SK-MEL-5 (cell line): ENCODE results near the gene CBLN3. TPM values are rescaled to one million over a fixed set of nuclear protein-coding genes. Genes with fewer than 3 reads are reported as not detected.

Experiments
- DNase-seq: peaks from one replicate; pipeline ENCODE4 v3.0.0-alpha.2; 2016; ENCODE audit warnings: low read depth, low spot score
- in situ Hi-C: cut with HindIII; loops from 2 replicates; pipeline ENCODE4 v1.10.0; 2016; ENCODE audit warnings: low sequenced_read_pairs, high pct_unique_total_duplicates, low pct_unique_long_range_greater_than_20kb
- total RNA-seq: library from RNA; depleted of rRNA; stranded (reverse); fragments of >200 nt; shearing (Covaris generic); gene quantifications from 2 replicates; pipeline ENCODE4 v1.2.3, GENCODE V29; 2014

The CBLN3 gene
- total RNA-seq, 1 experiment from 2014 or later, result 0.24 TPM

GRCh38 chr14:24430682-24431568, 1.5 kb upstream of the CBLN3 start:
- in situ Hi-C loops, result no loop called here
- no peak for DNase-seq

- in situ Hi-C loops, result no loop called here
- peak; percentile 57 for DNase-seq
Measured at GRCh38 chr14:24430143-24430681, 744 bp upstream of the CBLN3 start.

DNA sequence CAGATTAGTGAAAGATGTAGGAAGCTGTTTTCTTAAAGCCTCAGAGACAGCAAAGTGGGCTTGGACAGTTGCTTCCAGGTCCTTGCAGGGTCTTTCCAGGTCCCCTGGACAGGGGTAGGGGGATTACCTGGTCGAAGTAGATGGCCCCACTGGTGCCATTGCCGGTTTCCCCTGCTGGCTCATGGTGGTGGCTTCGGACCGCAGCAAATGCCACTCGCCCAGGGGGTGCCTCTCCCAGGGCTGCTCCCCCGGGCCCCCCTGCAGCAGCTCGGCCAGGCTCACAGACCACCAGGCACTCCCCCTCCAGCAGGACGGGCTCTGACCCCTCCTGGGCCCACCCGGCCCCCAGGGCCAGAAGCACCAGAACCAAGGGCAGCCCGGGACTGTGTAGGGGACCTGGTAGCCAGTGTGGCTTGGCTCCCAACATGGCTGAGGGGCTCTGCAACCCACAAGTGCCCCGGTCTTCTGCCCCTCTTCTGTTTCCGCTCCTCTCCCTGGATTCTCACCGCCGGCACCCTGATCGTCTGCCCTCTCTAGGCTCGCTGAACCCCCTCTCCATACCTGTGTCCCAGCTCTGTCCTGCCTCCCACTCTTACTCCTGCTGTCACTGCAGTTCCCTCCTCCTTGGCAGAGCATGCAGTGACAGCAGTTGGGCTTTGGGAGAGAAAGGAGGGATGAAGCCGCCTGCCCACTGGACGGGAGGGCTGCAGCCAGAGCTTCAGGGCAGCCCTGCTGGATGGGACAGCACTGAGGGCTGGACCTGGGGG, 657 bp downstream of the CBLN3 start:
- no peak for DNase-seq
- in situ Hi-C loops, result loop anchor here (10.0 kb wide), 1 partner anchor 94 kb away; the partner anchor contains the start of genes ADCY4 and RIPK3

DNA sequence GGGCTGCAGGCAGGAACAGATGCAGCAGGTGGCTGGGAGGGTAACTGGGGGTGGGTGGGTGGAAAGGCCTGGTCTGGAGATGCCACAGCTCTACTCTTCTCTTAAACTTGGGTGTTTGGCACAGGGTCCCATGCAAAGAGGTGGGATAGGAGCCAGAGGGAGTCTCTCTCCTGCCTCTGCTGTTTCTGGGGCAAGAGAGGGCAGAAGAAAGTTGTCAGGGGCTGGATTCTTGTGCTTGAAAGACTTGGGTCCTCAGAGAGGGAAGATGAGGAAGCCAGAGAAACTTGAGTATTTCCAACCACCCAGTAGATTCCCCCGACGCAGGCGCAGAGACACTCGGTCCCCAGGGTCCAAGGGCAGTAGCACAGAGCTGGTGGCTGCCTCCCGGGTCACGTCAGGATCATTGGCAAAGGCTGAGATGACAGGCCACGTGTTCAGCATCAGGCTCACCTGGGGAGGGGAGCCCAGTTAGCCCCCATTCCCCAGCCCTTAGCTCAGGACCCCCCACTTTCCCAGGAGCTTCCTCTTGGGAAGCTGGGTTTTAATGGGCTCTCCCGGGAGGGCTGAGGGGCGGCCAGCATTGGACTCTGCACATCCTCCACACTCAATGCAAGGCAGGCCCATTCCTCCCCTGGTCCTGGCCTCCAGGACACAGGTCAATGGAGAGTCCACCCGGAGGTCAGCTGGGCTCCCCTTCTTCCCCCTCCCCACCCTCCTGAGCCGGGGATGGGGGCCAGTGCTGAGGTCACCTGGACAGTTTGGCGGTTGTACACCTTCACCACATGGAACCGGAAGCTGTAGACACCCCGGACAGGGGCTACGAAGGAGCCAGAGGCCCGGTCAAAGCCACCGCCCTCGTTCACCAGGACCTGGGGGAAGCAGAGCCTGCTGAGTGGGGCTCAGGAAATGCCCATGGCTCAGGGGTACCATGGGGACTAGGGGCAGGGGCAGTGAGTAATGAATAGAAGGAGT, 1.6 kb downstream of the CBLN3 start:
- in situ Hi-C loops, result loop anchor here (10.0 kb wide), 1 partner anchor 93 kb away; the partner anchor contains the start of genes ADCY4 and RIPK3
- DNase-seq, result no peak

DNA sequence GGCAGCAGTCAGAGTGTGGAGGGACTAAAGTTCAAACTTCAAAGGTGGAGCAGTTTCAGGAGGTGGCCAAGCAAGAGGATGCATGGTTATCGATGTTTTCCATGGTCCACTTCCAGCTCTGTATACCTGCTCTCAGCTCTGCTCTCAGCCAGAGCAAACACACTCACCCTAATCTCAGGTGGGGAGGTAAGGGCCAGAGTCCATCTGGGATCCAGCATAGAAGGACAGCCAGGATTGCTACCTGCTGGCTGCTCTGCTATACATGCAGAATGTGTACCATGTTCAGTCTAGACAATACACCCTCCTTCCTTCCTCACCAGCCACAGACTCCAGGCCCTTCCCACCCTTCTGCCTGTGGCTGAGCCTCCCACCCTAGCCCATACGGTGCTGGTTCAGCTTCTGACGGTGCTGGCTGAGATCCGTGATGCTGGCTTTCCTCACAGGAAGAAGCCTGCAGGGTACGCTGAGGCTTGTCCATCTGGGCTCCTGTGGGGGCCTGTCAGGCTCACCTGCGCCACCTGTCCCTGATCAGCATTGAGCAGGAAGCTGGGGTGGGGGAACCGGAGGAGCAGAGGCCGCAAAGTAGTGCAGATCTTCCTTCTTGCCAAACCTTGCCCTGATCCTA, 2.4 kb downstream of the CBLN3 start:
- in situ Hi-C loops, result loop anchor here (10.0 kb wide), 1 partner anchor 92 kb away; the partner anchor contains the start of genes ADCY4 and RIPK3
- DNase-seq, result no peak

GRCh38 chr14:24426150-24426911, 3.1 kb downstream of the CBLN3 start:
- DNase-seq, result no peak
- in situ Hi-C loops, result loop anchor here (10.0 kb wide), 1 partner anchor 92 kb away; the partner anchor contains the start of genes ADCY4 and RIPK3

DNA sequence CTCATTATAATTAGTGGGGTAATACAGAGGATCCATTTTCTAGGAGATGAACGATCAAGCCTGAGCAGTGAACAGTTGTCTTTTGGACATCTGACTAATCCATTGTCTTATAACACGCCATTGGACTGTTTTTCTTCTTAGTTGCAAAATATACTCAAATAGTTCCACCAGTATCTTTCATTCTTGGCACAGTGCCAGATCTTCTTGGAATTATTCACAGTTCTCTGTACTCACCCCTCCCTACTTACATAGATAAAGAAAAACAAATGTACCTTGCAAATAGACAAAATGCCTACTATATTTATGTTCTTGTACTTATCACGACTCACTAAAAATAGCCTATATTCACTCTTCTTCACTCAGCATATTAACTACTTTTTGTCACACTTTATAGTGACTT, 3.8 kb downstream of the CBLN3 start:
- in situ Hi-C loops, result loop anchor here (10.0 kb wide), 1 partner anchor 91 kb away; the partner anchor contains the start of genes ADCY4 and RIPK3
- no peak for DNase-seq

DNA sequence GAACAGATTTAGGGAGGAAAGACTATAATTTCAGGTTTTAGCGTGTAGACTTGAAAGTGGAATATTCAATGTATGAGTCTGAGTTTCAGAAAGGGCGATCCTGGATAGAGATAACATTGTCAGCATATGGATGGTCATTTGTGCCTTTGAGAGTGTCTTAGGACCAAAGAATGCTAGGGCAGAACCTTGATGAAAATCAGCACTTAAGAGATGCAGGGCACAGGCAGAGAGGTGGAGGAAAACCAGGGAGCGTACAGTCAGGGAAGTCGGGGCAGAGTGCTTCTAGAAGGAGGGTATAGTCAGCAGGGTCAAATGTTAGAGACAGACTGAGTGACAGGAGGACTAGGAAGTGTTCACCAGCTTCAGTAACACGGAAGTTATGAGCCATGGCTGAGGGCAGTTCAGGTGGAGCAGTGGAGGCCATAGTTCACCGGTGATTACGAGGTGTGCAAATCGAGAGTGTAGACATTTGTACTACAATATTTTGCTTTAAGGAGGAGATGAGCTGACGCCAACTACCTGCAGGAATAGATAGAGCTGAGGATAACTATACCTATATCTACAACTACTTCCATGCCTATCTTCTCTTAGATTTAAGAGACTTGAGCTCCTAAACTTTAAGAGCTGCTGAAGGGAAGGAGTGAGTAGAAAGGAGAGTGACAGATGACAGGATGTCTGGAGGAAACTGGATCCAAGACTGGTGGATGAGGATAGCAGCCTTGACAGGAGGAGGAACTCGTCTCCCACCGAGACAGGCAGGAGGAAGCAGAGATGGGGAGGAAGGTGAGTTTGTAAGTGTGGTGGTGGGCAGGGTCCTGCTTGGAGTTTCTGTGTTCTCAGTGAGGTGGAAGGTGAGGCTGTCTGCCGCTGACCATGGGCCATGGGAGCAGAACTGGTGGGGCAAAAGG, 6.5 kb downstream of the CBLN3 start:
- no peak for DNase-seq
- in situ Hi-C loops, result loop anchor here (10.0 kb wide), 1 partner anchor 88 kb away; the partner anchor contains the start of genes ADCY4 and RIPK3

- DNase-seq, result no peak
- in situ Hi-C loops, result loop anchor here (10.0 kb wide), 1 partner anchor 87 kb away; the partner anchor contains the start of genes ADCY4 and RIPK3
Measured at GRCh38 chr14:24422261-24422660, 7.2 kb downstream of the CBLN3 start.

- DNase-seq, result no peak
Measured at GRCh38 chr14:24418492-24418873, 11.0 kb downstream of the CBLN3 start.

DNA sequence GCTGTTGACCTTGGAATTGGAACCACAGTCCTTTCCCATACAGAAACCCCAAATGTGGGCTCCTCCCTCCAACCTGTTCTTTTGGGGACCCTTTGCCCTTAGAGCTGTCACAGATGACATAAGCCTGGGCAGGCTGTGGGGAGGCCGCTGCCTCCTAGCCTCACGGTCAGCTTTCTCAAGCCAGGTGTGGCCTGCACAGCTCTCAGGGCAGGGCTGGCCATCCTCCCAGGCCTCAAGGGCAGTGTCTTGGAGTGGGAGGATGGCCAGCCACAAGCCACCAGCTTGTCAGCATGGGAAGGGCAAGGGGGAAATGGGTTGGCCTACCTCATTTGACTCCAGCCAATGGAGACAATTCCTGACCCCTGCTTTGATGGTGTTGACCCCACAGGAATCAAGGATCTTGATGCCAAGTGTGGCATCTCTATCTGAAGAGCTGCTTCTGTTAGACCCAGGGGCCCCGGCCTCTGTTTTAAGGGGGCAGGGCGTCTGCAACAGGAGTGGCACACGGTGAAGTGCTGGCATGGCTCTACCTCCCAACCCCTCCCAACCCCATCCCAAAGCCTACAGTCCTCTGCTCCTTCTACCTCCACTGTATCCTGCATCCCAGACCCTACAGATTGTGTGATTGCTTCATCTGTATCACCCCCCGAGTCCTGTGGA, 11.5 kb downstream of the CBLN3 start:
- in situ Hi-C loops, result no loop called here
- DNase-seq, result no peak

More at GRCh38 chr14:24418492-24418873, 11.0 kb downstream of the CBLN3 start:
- in situ Hi-C loops, result no loop called here

DNA sequence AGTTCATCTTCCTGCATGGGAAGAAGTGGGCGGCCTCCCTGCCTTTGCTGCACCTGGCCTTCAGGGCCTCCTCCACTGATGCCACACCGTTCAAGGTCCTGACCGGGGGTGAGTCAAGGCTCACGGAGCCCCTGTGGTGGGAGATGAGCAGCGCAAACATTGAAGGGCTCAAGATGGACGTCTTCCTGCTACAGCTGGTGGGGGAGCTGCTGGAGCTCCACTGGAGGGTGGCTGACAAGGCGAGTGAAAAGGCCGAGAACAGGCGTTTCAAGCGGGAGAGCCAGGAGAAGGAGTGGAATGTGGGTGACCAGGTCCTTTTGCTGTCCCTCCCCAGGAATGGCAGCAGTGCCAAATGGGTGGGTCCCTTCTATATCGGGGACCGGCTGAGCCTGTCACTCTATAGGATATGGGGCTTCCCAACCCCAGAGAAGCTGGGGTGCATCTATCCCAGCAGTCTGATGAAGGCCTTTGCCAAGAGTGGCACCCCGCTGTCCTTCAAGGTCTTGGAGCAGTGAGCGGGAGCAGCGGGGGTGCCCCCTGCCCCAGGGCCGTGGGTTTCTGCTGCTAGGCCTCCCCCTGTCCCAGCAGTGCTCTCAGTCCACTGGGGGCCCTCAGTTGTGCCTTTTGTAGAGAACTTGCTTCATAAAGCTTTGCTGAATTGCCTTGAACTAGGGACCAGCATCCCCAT, 12.4 kb downstream of the CBLN3 start:
- in situ Hi-C loops, result no loop called here
- DNase-seq, result no peak

DNA sequence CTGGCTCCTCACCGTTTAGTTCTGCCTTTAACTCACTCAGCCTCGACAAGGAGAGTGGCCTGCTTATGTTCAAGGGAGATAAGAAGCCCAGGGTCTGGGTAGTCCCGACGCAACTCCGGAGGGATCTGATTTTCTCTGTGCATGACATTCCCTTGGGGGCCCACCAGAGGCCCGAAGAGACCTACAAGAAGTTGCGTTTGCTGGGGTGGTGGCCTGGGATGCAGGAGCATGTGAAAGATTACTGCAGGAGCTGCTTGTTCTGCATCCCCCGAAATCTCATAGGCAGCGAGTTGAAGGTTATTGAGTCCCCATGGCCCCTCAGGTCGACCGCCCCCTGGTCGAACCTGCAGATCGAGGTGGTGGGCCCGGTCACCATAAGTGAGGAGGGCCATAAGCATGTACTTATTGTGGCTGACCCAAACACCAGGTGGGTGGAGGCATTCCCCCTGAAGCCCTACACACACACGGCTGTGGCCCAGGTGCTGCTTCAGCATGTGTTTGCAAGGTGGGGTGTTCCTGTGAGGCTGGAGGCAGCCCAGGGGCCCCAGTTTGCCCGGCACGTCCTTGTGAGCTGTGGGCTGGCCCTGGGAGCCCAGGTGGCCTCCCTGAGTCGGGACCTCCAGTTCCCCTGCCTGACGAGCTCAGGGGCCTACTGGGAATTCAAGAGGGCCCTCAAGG, 13.1 kb downstream of the CBLN3 start:
- in situ Hi-C loops, result no loop called here
- DNase-seq, result no peak
